AG09319 (cell line): ENCODE measurements around the gene JAZF1.
A peak's percentile ranks its signal among the peaks of the same experiment; 100 is the strongest.

Source experiments
- DNase-seq: peaks from one replicate; pipeline ENCODE4 v3.0.0-alpha.2; 2010; ENCODE audit warnings: low read depth; ENCODE audit errors: extremely low read depth
- TF ChIP-seq, protein P1 (sequence below): IDR thresholded peaks from 2 replicates; pipeline ENCODE4 v1.5.1; 2011; ENCODE audit warnings: low read depth, mild to moderate bottlenecking, inconsistent platforms, low read length, moderate library complexity

JAZF1 gene

DNA sequence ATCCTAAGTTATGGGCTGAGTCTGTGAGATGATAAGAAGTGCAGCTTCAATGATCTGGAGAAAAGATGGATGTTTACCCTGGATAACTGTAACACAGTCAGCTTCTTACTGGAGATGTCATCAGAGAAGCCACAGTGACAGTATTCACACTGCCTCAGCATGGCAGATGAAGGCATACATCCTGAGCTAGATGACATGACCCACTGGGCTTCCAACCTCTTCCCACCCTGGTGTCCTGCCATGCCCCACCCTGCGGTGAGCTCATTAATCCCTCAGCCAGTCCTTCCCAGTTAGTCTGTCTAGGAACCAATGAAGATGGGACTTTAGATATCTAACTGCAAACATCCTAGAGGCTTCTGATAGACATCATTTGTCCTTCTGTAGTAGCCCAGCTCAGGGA is 226.8 kb downstream of the JAZF1 start:
- TF ChIP-seq, protein P1, sequence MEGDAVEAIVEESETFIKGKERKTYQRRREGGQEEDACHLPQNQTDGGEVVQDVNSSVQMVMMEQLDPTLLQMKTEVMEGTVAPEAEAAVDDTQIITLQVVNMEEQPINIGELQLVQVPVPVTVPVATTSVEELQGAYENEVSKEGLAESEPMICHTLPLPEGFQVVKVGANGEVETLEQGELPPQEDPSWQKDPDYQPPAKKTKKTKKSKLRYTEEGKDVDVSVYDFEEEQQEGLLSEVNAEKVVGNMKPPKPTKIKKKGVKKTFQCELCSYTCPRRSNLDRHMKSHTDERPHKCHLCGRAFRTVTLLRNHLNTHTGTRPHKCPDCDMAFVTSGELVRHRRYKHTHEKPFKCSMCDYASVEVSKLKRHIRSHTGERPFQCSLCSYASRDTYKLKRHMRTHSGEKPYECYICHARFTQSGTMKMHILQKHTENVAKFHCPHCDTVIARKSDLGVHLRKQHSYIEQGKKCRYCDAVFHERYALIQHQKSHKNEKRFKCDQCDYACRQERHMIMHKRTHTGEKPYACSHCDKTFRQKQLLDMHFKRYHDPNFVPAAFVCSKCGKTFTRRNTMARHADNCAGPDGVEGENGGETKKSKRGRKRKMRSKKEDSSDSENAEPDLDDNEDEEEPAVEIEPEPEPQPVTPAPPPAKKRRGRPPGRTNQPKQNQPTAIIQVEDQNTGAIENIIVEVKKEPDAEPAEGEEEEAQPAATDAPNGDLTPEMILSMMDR, result no peak
- DNase-seq, result no peak

GRCh38 chr7:27953361-27953760 is 227.2 kb downstream of the JAZF1 start:
- DNase-seq, result no peak
- TF ChIP-seq, protein P1, result no peak

DNA sequence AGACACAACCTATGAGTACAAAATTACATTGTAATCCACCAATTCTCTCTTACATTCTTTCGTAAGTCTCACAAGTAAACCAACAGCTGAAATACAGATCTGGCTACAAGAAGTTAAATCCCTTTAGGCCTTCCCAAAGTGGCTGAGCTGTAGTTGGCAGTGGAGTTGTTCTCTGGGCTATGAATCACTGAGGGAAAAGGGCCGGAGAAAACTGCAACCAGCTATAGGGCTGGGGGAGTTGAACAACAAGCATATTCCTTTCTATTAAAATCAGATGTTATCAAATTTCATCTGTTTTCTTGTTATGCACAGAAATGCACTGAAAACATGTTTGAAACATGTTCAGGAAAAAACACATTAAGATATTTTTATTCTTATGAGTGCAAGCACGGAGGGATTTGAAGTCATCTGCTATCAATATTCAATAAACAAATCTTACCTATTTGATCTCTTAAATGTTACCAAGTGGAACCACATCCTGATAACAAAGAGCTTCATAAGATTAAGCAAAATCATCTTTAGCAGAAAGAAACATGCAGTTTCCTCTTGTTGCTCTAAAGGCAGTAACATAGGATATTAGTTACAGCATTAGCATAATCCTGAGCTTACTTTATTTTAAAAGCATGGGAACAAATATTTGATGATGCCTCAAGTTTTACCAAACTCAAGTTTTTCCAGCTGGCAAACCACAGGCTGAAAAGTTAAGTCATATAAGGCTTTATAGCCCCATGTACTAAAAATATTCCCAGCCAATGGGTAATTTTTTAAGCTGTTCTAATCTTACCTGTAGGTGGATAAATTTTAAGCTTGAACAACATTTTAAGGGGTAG is 227.9 kb downstream of the JAZF1 start:
- peak; percentile 74 for DNase-seq

DNA sequence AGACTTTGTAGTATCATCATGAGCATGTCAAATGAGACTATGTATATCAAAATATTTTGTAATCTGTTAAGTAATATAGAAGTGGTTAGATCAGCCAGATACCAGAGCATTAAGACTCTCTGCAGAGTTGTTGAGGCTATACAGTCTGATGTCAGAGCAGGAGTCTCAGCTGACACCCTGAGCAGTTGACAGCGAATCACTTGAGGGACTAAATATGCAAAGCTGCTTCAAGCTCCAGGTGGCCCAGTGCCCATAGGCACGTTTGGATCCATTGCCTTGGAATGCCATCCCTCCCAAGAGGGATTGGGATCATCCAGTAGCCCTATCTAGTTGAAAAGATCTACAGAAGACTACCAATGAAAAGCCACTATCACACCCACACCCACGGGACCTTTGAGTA is 230.5 kb downstream of the JAZF1 start:
- DNase-seq, result no peak
- TF ChIP-seq, protein P1, result no peak

More for the DNA sequence above, 227.9 kb downstream of the JAZF1 start:
- TF ChIP-seq, protein P1, result no peak

GRCh38 chr7:27948861-27949260 is 231.7 kb downstream of the JAZF1 start:
- no peak for DNase-seq
- TF ChIP-seq, protein P1, result no peak

DNA sequence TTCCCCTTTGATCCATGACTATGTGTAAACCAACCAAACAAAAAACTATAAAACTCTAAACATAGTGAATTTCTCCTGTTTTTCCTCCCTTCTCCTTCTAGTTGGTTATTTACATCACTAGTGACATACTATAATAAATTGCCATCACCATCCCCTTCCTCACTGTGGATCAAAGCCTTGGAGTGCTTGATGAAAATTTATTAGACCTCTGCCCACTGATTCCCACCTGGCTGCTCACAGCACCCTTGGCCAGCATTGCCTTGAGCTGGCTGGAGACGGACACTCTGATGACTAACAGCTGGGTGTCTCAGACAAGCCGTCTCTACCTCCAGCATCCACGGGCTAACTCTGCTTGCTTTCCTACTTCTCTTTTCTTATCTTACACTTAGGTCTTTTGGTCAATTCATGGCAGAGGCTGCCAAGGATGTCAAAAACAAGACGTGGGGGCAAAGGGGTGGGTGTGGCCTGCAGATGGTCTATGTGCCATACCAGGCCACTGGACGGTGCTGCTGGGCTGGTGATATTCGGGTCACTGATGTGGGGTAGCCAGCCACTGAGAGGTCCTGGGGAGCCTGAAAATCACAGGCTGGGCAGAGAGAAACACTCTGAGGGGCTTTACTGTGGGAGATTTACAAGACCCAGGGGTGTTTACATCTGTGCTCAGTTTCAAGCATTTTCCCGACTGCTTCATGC is 232.9 kb downstream of the JAZF1 start:
- TF ChIP-seq, protein P1, result no peak
- no peak for DNase-seq

DNA sequence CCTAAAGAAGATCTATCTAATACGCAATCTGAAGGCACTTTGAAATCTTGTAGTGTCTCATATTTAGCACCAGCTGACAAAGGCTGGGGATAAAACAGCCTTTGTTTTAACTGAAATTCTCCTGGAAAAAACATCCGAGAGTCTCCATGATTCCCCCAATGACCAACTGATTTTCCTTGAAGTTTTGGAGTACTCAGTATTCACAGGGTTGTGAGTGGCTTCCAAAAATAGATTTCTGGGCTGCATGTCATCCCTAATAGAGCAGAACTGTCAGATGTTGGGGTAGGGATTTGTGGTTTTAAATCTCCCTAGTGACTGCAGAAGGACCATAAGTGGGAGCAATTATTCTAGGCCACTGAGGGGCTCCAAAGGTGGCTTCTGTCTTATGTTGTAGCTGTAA is 234.2 kb downstream of the JAZF1 start:
- no peak for DNase-seq
- TF ChIP-seq, protein P1, result no peak
